HCT116 (cell line): ENCODE measurements around the gene EEF1G.

Source experiments
- CBX3 ChIP-seq: IDR thresholded peaks from 2 replicates; pipeline ENCODE4 v1.6.1; 2012; ENCODE audit warnings: low read depth
- CTCF ChIP-seq, 3 experiments: fragments of 200-600 bp in 1 of 3; sonication (generic) in 1 of 3; IDR thresholded peaks in 2 of 3; conservative IDR thresholded peaks in 1 of 3; 2 replicates each; pipeline ENCODE4 v1.5.1; 2012 to 2017; ENCODE audit warnings: low read depth in 2 of 3, low read length in 2 of 3, antibody characterized with exemption in 1 of 3, borderline replicate concordance in 1 of 3, control low read depth in 1 of 3, mild to moderate bottlenecking in 1 of 3, mixed read lengths in 1 of 3, mixed run types in 1 of 3, moderate library complexity in 1 of 3; ENCODE audit not compliant: insufficient read depth in 1 of 3
- EGR1 ChIP-seq: IDR thresholded peaks from 2 replicates; pipeline ENCODE4 v1.6.1; 2012; ENCODE audit warnings: low read depth
- ELF1 ChIP-seq: IDR thresholded peaks from 2 replicates; pipeline ENCODE4 v1.6.1; 2012; ENCODE audit warnings: low read depth, borderline replicate concordance
- EZH2 ChIP-seq: fragments of 200-600 bp; sonication (generic); IDR thresholded peaks from 2 replicates; pipeline ENCODE4 v1.6.1; 2017; ENCODE audit warnings: antibody characterized with exemption, mixed run types
- JUND ChIP-seq: IDR thresholded peaks from 2 replicates; pipeline ENCODE4 v1.6.1; 2012
- MAX ChIP-seq: IDR thresholded peaks from 2 replicates; pipeline ENCODE4 v1.6.1; 2012
- POLR2A ChIP-seq: IDR thresholded peaks from 2 replicates; pipeline ENCODE4 v1.7.0; 2011; ENCODE audit warnings: borderline replicate concordance; ENCODE audit not compliant: insufficient read depth, insufficient read length; ENCODE audit errors: extremely low read depth
- REST ChIP-seq: IDR thresholded peaks from 2 replicates; pipeline ENCODE4 v1.6.1; 2012; ENCODE audit warnings: low read depth
- TCF7L2 ChIP-seq: IDR thresholded peaks from 2 replicates; pipeline ENCODE4 v1.7.0; 2011; ENCODE audit warnings: borderline replicate concordance, inconsistent platforms; ENCODE audit not compliant: insufficient read depth, insufficient read length; ENCODE audit errors: extremely low read depth
- YY1 ChIP-seq: IDR thresholded peaks from 2 replicates; pipeline ENCODE4 v1.6.1; 2011; ENCODE audit warnings: low read length, low read depth, moderate library complexity, mild to moderate bottlenecking; ENCODE audit not compliant: insufficient replicate concordance; ENCODE audit errors: extremely low read depth

GRCh38 chr11:62546244-62546928 lies 27.3 kb downstream of the EEF1G start, which contains the start of gene AHNAK:
- no peak for TF ChIP-seq YY1
- TF ChIP-seq CTCF (IDR thresholded peaks at IDR 0.05 in 2 of 3, conservative IDR thresholded peaks at IDR 0.05 in 1 of 3; ENCODE audit: borderline replicate concordance in 1 of 3, insufficient read depth in 1 of 3, low read depth in 2 of 3, low read length in 2 of 3): no peak
- TF ChIP-seq POLR2A: peak; percentile 73
- no peak for TF ChIP-seq CBX3
- TF ChIP-seq EZH2: no peak
- no peak for TF ChIP-seq REST
- TF ChIP-seq TCF7L2: no peak
- no peak for TF ChIP-seq EGR1
- TF ChIP-seq ELF1: no peak
- TF ChIP-seq JUND: no peak
- no peak for TF ChIP-seq MAX
